SK-N-SH (cell line): ENCODE data around the gene PYCARD. TPM values are rescaled to one million over a fixed set of nuclear protein-coding genes. Genes with fewer than 3 reads are reported as not detected.

Experiments
- CTCF ChIA-PET: fragments of 300-600, 350-600 bp; formaldehyde crosslinking; extraction: SDS; loops from one replicate; lab custom pipeline; 2021; lab: Yijun Ruan, JAX
- POLR2A ChIA-PET: fragments of 350-600 bp; sonication (Branson Sonifier 250); formaldehyde crosslinking; extraction: SDS; loops from one replicate; lab custom pipeline; 2020; ENCODE audit warnings: antibody characterized with exemption, inconsistent platforms; lab: Yijun Ruan, JAX
- DNase-seq: peaks from one replicate; pipeline ENCODE4 v3.0.0; 2012
- H2AFZ ChIP-seq: fragments of 200-600 bp; sonication (generic); 2 replicates; pipeline ENCODE4 v1.8.1; 2016; ENCODE audit warnings: antibody characterized with exemption, mild to moderate bottlenecking, low read depth
- H3F3A ChIP-seq: fragments of 200-600 bp; sonication (generic); replicated peaks from 2 replicates; pipeline ENCODE3; 2016; ENCODE audit warnings: antibody characterized with exemption, mild to moderate bottlenecking; ENCODE audit not compliant: insufficient read depth
- H3K27ac ChIP-seq, 2 experiments: fragments of 200-500 bp in 1 of 2; fragments of 200-600 bp in 1 of 2; sonication (Bioruptor generic) in 1 of 2; sonication (generic), shearing (Covaris generic) in 1 of 2; 2 replicates each; pipeline versions ENCODE4 v1.5.1 to v1.6.1; 2014 to 2016; ENCODE audit warnings: low read depth in 2 of 2, inconsistent platforms in 1 of 2, low read length in 1 of 2, mild to moderate bottlenecking in 1 of 2, mixed read lengths in 1 of 2
- H3K27me3 ChIP-seq: fragments of 200-600 bp; sonication (generic), shearing (Covaris generic); 2 replicates; pipeline ENCODE4 v1.6.1; 2016; ENCODE audit warnings: mixed run types; ENCODE audit not compliant: insufficient read depth
- H3K36me3 ChIP-seq, 2 experiments: fragments of 200-500 bp in 1 of 2; fragments of 200-600 bp in 1 of 2; sonication (Bioruptor generic) in 1 of 2; sonication (generic) in 1 of 2; replicated peaks in 1 of 2; 2 replicates each; pipeline versions ENCODE3 to v1.5.1; 2014 to 2016; ENCODE audit warnings: low read length in 1 of 2, mild to moderate bottlenecking in 1 of 2; ENCODE audit not compliant: insufficient read depth in 2 of 2, control insufficient read depth in 1 of 2
- H3K4me1 ChIP-seq, 2 experiments: fragments of 200-500 bp in 1 of 2; fragments of 200-600 bp in 1 of 2; sonication (Bioruptor generic) in 1 of 2; sonication (generic), shearing (Covaris generic) in 1 of 2; 2 replicates each; pipeline versions ENCODE4 v1.5.1 to v1.6.1; 2014 to 2016; ENCODE audit warnings: low read depth in 1 of 2, low read length in 1 of 2, mixed run types in 1 of 2; ENCODE audit not compliant: insufficient read depth in 2 of 2, control insufficient read depth in 1 of 2
- H3K4me2 ChIP-seq: fragments of 200-600 bp; sonication (generic), shearing (Covaris generic); 2 replicates; pipeline ENCODE4 v1.6.1; 2017; ENCODE audit warnings: mixed run types
- H3K4me3 ChIP-seq, 2 experiments: fragments of 200-500 bp in 1 of 2; fragments of 200-600 bp in 1 of 2; sonication (Bioruptor generic) in 1 of 2; sonication (generic), shearing (Covaris generic) in 1 of 2; 2 replicates each; pipeline versions ENCODE4 v1.5.1 to v1.8.1; 2014 to 2016; ENCODE audit warnings: low read depth in 2 of 2, inconsistent platforms in 1 of 2, low read length in 1 of 2, mild to moderate bottlenecking in 1 of 2, mixed read lengths in 1 of 2, moderate library complexity in 1 of 2
- H3K79me2 ChIP-seq: fragments of 200-600 bp; sonication (generic); 2 replicates; pipeline ENCODE4 v1.8.1; 2017; ENCODE audit warnings: mild to moderate bottlenecking; ENCODE audit not compliant: insufficient read depth
- H3K9ac ChIP-seq: fragments of 200-600 bp; sonication (generic); 2 replicates; pipeline ENCODE4 v1.6.1; 2017; ENCODE audit warnings: mixed run types
- H3K9me2 ChIP-seq: fragments of 200-600 bp; sonication (generic); 2 replicates; pipeline ENCODE4 v1.6.1; 2017; ENCODE audit warnings: mixed run types
- H3K9me3 ChIP-seq: fragments of 200-600 bp; sonication (generic); 2 replicates; pipeline ENCODE4 v1.6.1; 2017; ENCODE audit warnings: mixed run types, mild to moderate bottlenecking, moderate library complexity
- H4K20me1 ChIP-seq: fragments of 200-600 bp; sonication (generic); 2 replicates; pipeline ENCODE4 v1.6.1; 2017; ENCODE audit warnings: mild to moderate bottlenecking, mixed run types; ENCODE audit not compliant: insufficient read depth
- CHD2 ChIP-seq: fragments of 150-350 bp; IDR thresholded peaks from 2 replicates; pipeline ENCODE4 v1.6.1; 2018; ENCODE audit warnings: low read length; ENCODE audit not compliant: partially characterized antibody
- CTCF ChIP-seq: fragments of 200-600 bp; sonication (generic); IDR thresholded peaks from 2 replicates; pipeline ENCODE4 v1.6.1; 2017; ENCODE audit warnings: antibody characterized with exemption, mild to moderate bottlenecking, moderate library complexity
- EP300 ChIP-seq, 2 experiments: IDR thresholded peaks; 2 replicates each; pipeline versions ENCODE4 v1.4.0 to v1.6.1; 2012; ENCODE audit warnings: borderline replicate concordance in 1 of 2, low read depth in 1 of 2, low read length in 1 of 2
- EZH2phosphoT487 ChIP-seq: fragments of 200-600 bp; sonication (generic); IDR thresholded peaks from 2 replicates; pipeline ENCODE4 v1.6.1; 2017; ENCODE audit warnings: low read depth, mixed run types, mild to moderate bottlenecking, antibody characterized with exemption, moderate library complexity, borderline replicate concordance
- FOSL2 ChIP-seq: IDR thresholded peaks from 2 replicates; pipeline ENCODE4 v1.4.0; 2012; ENCODE audit warnings: low read depth, mild to moderate bottlenecking, moderate library complexity, borderline replicate concordance
- FOXJ3 ChIP-seq: sonication (generic); formaldehyde crosslinking; IDR thresholded peaks from 2 replicates; pipeline ENCODE4 v1.5.1; 2020; ENCODE audit warnings: mild to moderate bottlenecking, missing genetic modification reagents
- GABPA ChIP-seq: IDR thresholded peaks from 2 replicates; pipeline ENCODE4 v1.4.0; 2012; ENCODE audit warnings: low read depth, mild to moderate bottlenecking
- MXI1 ChIP-seq: IDR thresholded peaks from 2 replicates; pipeline ENCODE4 v1.6.1; 2012; ENCODE audit warnings: mild to moderate bottlenecking, low read depth, low read length, improper control_type of control experiment
- NRF1 ChIP-seq: IDR thresholded peaks from 2 replicates; pipeline ENCODE4 v1.6.1; 2012; ENCODE audit warnings: low read depth, mild to moderate bottlenecking, low read length
- POLR2AphosphoS5 ChIP-seq: IDR thresholded peaks from 2 replicates; pipeline ENCODE4 v1.6.1; 2012; ENCODE audit warnings: low read depth, low read length
- SMC3 ChIP-seq: IDR thresholded peaks from 2 replicates; pipeline ENCODE4 v1.6.1; 2012; ENCODE audit warnings: low read depth, low read length, improper control_type of control experiment
- TCF12 ChIP-seq: IDR thresholded peaks from 2 replicates; pipeline ENCODE4 v1.4.0; 2012
- TEAD4 ChIP-seq: IDR thresholded peaks from 2 replicates; pipeline ENCODE4 v1.4.0; 2012; ENCODE audit warnings: mild to moderate bottlenecking, borderline replicate concordance; ENCODE audit not compliant: insufficient read depth
- ZBTB33 ChIP-seq: IDR thresholded peaks from 2 replicates; pipeline ENCODE4 v1.4.0; 2012; ENCODE audit warnings: low read depth, borderline replicate concordance
- WGBS: methylation state at CpG from one replicate; pipeline ENCODE4 v1.1.6; 2017; ENCODE audit warnings: low lambda C conversion rate; 5-methylcytosine and 5-hydroxymethylcytosine counted together
- polyA plus RNA-seq, 3 experiments: library from polyadenylated mRNA; depleted of rRNA; stranded (reverse); fragments of >200 nt; gene quantifications; 2 replicates each; pipeline ENCODE4 v1.2.3, GENCODE V29; 2012

Gene PYCARD
- polyA plus RNA-seq, 1 of the 3 experiments (the other 2 are of a cell fraction) = 0.28 TPM

- 17% methylated on average over 35 of the region's 52 CpGs for WGBS
- H3K27ac ChIP-seq = no peak within 1 kb of the TSS
- no peak within 1 kb of the TSS for H3K9ac ChIP-seq
- ChIA-PET CTCF (interaction anchor here (0.6 to 1.2 kb wide), 3 partner anchors 8 to 227 kb away, joined by 3 to 4 read pairs (median 3); no protein-coding TSS in a partner anchor), POLR2A (interaction anchor here (0.8 kb wide), 1 partner anchor 36 kb away, joined by 4 read pairs; no protein-coding TSS in a partner anchor)
- H3K4me3 ChIP-seq = no peak within 1 kb of the TSS
- H3K9me3 ChIP-seq = no peaks in the 10 kb centered on the region
- H3F3A ChIP-seq = no peaks in the 10 kb centered on the region
- no peaks in the 10 kb centered on the region for H3K9me2 ChIP-seq
- H3K27me3 ChIP-seq = peaks cover 76% of the 10 kb centered on the region
- H2AFZ ChIP-seq = no peak within 1 kb of the TSS
- TF ChIP-seq EZH2phosphoT487 (no peak), TCF12 (no peak), FOSL2 (no peak), FOXJ3 (no peak), TEAD4 (no peak), CHD2 (no peak), ZBTB33 (no peak), POLR2AphosphoS5 (no peak), EP300 (IDR thresholded peaks at IDR 0.05; ENCODE audit: borderline replicate concordance in 1 of 2, low read depth in 1 of 2, low read length in 1 of 2) (no peak), GABPA (no peak), SMC3 (no peak), MXI1 (no peak), CTCF (no peak), NRF1 (no peak)
- no peak within 1 kb of the TSS for H3K4me2 ChIP-seq
- H3K79me2 ChIP-seq = no peaks in the 10 kb centered on the region
- no peak for DNase-seq
- H3K4me1 ChIP-seq = no peaks in the 10 kb centered on the region; a peak in 1 of 4 replicates
- H4K20me1 ChIP-seq = no peaks in the 10 kb centered on the region
- no peaks in the 10 kb centered on the region for H3K36me3 ChIP-seq
Measured at GRCh38 chr16:31216422-31217135, 14.0 kb upstream of the PYCARD start, which contains the start of gene PYDC1. PYDC1 (minus strand) TSS chr16:31217135; CDS start chr16:31217028, 107 bp downstream.
